H9 (cell line): ENCODE measurements around the gene GTF2A1L. TPM values are rescaled to one million over a fixed set of nuclear protein-coding genes. Genes with fewer than 3 reads are reported as not detected.

ENCODE experiments used
- DNase-seq: peaks from one replicate; pipeline ENCODE4 v3.0.0-alpha.2; 2017
- H2AFZ ChIP-seq: one replicate; pipeline ENCODE4 v1.6.1; 2013; ENCODE audit warnings: mild to moderate bottlenecking, low read length, control low read depth, moderate library complexity
- H2AK5ac ChIP-seq: 2 replicates; pipeline ENCODE4 v1.6.1; 2013; ENCODE audit warnings: low read length, control low read depth, mixed read lengths; ENCODE audit not compliant: insufficient read length
- H2BK120ac ChIP-seq: one replicate; pipeline ENCODE4 v1.6.1; 2013; ENCODE audit warnings: low read depth, mild to moderate bottlenecking, low read length, control low read depth, inconsistent platforms; ENCODE audit not compliant: poor library complexity, severe bottlenecking
- H2BK12ac ChIP-seq: 2 replicates; pipeline ENCODE4 v1.6.1; 2013; ENCODE audit warnings: low read length, control low read depth, mixed read lengths, low read depth; ENCODE audit not compliant: insufficient read length
- H2BK15ac ChIP-seq: 2 replicates; pipeline ENCODE4 v1.6.1; 2013; ENCODE audit warnings: low read depth, low read length, control low read depth
- H2BK20ac ChIP-seq: one replicate; pipeline ENCODE4 v1.6.1; 2013; ENCODE audit warnings: low read depth, mild to moderate bottlenecking, low read length, control low read depth, inconsistent platforms; ENCODE audit not compliant: poor library complexity, severe bottlenecking
- H2BK5ac ChIP-seq: 2 replicates; pipeline ENCODE4 v1.6.1; 2013; ENCODE audit warnings: low read length, control low read depth, mixed read lengths; ENCODE audit not compliant: insufficient read length
- H3K14ac ChIP-seq: 2 replicates; pipeline ENCODE4 v1.6.1; 2013; ENCODE audit warnings: low read length, control low read depth; ENCODE audit not compliant: insufficient read depth
- H3K18ac ChIP-seq: 2 replicates; pipeline ENCODE4 v1.6.1; 2013; ENCODE audit warnings: low read depth, mild to moderate bottlenecking, mixed read lengths, low read length, control low read depth; ENCODE audit not compliant: insufficient read length
- H3K23ac ChIP-seq: 2 replicates; pipeline ENCODE4 v1.6.1; 2013; ENCODE audit warnings: low read length, control low read depth, mixed read lengths, low read depth; ENCODE audit not compliant: insufficient read length
- H3K23me2 ChIP-seq: 2 replicates; pipeline ENCODE4 v1.6.1; 2013; ENCODE audit warnings: low read depth, mild to moderate bottlenecking, mixed read lengths, low read length, control low read depth; ENCODE audit not compliant: insufficient read length, poor library complexity, severe bottlenecking
- H3K27ac ChIP-seq: 2 replicates; pipeline ENCODE4 v1.5.1; 2013; ENCODE audit warnings: low read length, control low read depth, mixed read lengths, low read depth; ENCODE audit not compliant: insufficient read length
- H3K27me3 ChIP-seq: 2 replicates; pipeline ENCODE4 v1.6.1; 2013; ENCODE audit warnings: low read length, control low read depth, inconsistent platforms; ENCODE audit not compliant: insufficient read depth
- H3K4ac ChIP-seq: 2 replicates; pipeline ENCODE4 v1.6.1; 2013; ENCODE audit warnings: low read depth, mild to moderate bottlenecking, control low read depth, inconsistent platforms, low read length, moderate library complexity
- H3K4me1 ChIP-seq: 2 replicates; pipeline ENCODE4 v1.6.1; 2013; ENCODE audit warnings: low read length, control low read depth, inconsistent platforms; ENCODE audit not compliant: insufficient read depth
- H3K4me2 ChIP-seq: 2 replicates; pipeline ENCODE4 v1.6.1; 2013; ENCODE audit warnings: low read length, control low read depth, mixed read lengths; ENCODE audit not compliant: insufficient read length, insufficient read depth
- H3K56ac ChIP-seq: 2 replicates; pipeline ENCODE4 v1.6.1; 2013; ENCODE audit warnings: low read depth, mild to moderate bottlenecking, mixed read lengths, low read length, control low read depth; ENCODE audit not compliant: insufficient read length
- H3K79me1 ChIP-seq: 2 replicates; pipeline ENCODE4 v1.6.1; 2013; ENCODE audit warnings: low read depth, mild to moderate bottlenecking, moderate library complexity, low read length, control low read depth, inconsistent platforms; ENCODE audit not compliant: insufficient read depth, poor library complexity, severe bottlenecking
- H3K79me2 ChIP-seq: 2 replicates; pipeline ENCODE4 v1.6.1; 2013; ENCODE audit warnings: low read length, control low read depth, inconsistent platforms; ENCODE audit not compliant: insufficient read depth
- H3K9ac ChIP-seq: 2 replicates; pipeline ENCODE4 v1.6.1; 2013; ENCODE audit warnings: low read length, control low read depth, mixed read lengths; ENCODE audit not compliant: insufficient read length; ENCODE audit errors: extremely low read depth
- H3K9me3 ChIP-seq: one replicate; pipeline ENCODE4 v1.6.1; 2013; ENCODE audit warnings: low read depth, low read length, inconsistent platforms; ENCODE audit not compliant: control insufficient read depth
- H3T11ph ChIP-seq: one replicate; pipeline ENCODE4 v1.6.1; 2013; ENCODE audit warnings: mild to moderate bottlenecking, low read length, control low read depth, inconsistent platforms
- H4K20me1 ChIP-seq: one replicate; pipeline ENCODE4 v1.6.1; 2013; ENCODE audit not compliant: control insufficient read depth, insufficient read length, insufficient read depth
- H4K5ac ChIP-seq: 2 replicates; pipeline ENCODE4 v1.6.1; 2013; ENCODE audit warnings: low read depth, mild to moderate bottlenecking, mixed read lengths, low read length, control low read depth; ENCODE audit not compliant: insufficient read length
- H4K8ac ChIP-seq: replicated peaks from 2 replicates; pipeline ENCODE4 v1.6.1; 2013; ENCODE audit warnings: low read length, control low read depth, mixed read lengths, low read depth; ENCODE audit not compliant: insufficient read length
- H4K91ac ChIP-seq: 2 replicates; pipeline ENCODE4 v1.6.1; 2013; ENCODE audit warnings: low read depth, mild to moderate bottlenecking, moderate library complexity, mixed read lengths, low read length, control low read depth; ENCODE audit not compliant: insufficient read length
- H3K27ac Mint-ChIP-seq, 3 experiments: 2 replicates in 2 of 3; 3 replicates in 1 of 3; pipeline ENCODE4 v1.8.0; 2020 to 2021; ENCODE audit warnings: mixed read lengths in 3 of 3, mild to moderate bottlenecking in 1 of 3, moderate library complexity in 1 of 3
- H3K27me3 Mint-ChIP-seq: 2 replicates; pipeline ENCODE4 v1.8.0; 2021; ENCODE audit warnings: low read depth, mild to moderate bottlenecking, moderate library complexity, mixed read lengths
- H3K36me3 Mint-ChIP-seq, 3 experiments: 2 replicates in 2 of 3; 3 replicates in 1 of 3; pipeline ENCODE4 v1.8.0; 2020 to 2021; ENCODE audit warnings: low read depth in 3 of 3, mixed read lengths in 3 of 3; ENCODE audit not compliant: insufficient read depth in 1 of 3
- H3K4me1 Mint-ChIP-seq, 2 experiments: 2 replicates each; pipeline ENCODE4 v1.8.0; 2020; ENCODE audit warnings: mixed read lengths in 2 of 2
- H3K4me3 Mint-ChIP-seq, 2 experiments: 2 replicates in 1 of 2; 3 replicates in 1 of 2; pipeline ENCODE4 v1.8.0; 2020 to 2021; ENCODE audit warnings: mild to moderate bottlenecking in 2 of 2, mixed read lengths in 2 of 2, moderate library complexity in 1 of 2
- H3K9me3 Mint-ChIP-seq, 2 experiments: 2 replicates in 1 of 2; 3 replicates in 1 of 2; pipeline ENCODE4 v1.8.0; 2020; ENCODE audit warnings: mild to moderate bottlenecking in 2 of 2, mixed read lengths in 2 of 2, moderate library complexity in 1 of 2
- WGBS: extraction: QIAGEN DNeasy Blood & Tissue Kit; methylation state at CpG from one replicate; pipeline ENCODE4 v1.1.7; 2013; ENCODE audit warnings: missing lambda C conversion rate, low lambda C conversion rate, mixed read lengths; ENCODE audit not compliant: insufficient read length; ENCODE audit errors: extremely low coverage; 5-methylcytosine and 5-hydroxymethylcytosine counted together
- total RNA-seq: library from RNA; stranded (reverse); gene quantifications from 2 replicates; pipeline ENCODE4 v1.2.1, GENCODE V29; 2021
- TF ChIP-seq, protein P1 (sequence below): fragments of 200-600 bp; sonication (generic); conservative IDR thresholded peaks from 3 replicates; pipeline ENCODE4 v1.8.0; 2021; ENCODE audit warnings: antibody characterized with exemption, mild to moderate bottlenecking

The GTF2A1L gene
- total RNA-seq, 1 experiment from 2014 or later = not detected

GRCh38 chr2:48725696-48726494 is 108.2 kb downstream of the GTF2A1L start:
- no peak overlapping the region for H3K27ac ChIP-seq
- no peaks in the 10 kb centered on the region for H3K9me3 ChIP-seq
- H4K20me1 ChIP-seq = no peaks in the 10 kb centered on the region
- H3K23me2 ChIP-seq = no peaks in the 10 kb centered on the region
- H3K9ac ChIP-seq = no peak overlapping the region
- DNase-seq = peak; percentile 43
- no peak overlapping the region for H3T11ph ChIP-seq
- Mint-ChIP-seq H3K36me3 (no peaks in the 10 kb centered on the region), H3K9me3 (no peaks in the 10 kb centered on the region), H3K27ac (no peak overlapping the region; a peak in 1 of 7 replicates), H3K4me3 (no peak overlapping the region), H3K27me3 (no peaks in the 10 kb centered on the region; the same call in 1 of the 2 replicates), H3K4me1 (peaks cover 15 to 28% of the 10 kb centered on the region in 2 experiments)
- no peak overlapping the region for H4K8ac ChIP-seq
- H4K5ac ChIP-seq = no peak overlapping the region
- no peak overlapping the region for H4K91ac ChIP-seq
- H3K4me2 ChIP-seq = no peak overlapping the region
- H3K27me3 ChIP-seq = no peaks in the 10 kb centered on the region
- H3K23ac ChIP-seq = no peak overlapping the region
- no peak overlapping the region for H2BK15ac ChIP-seq
- WGBS = no CpG with 5 or more reads among the region's 7 CpGs
- TF ChIP-seq, protein P1, sequence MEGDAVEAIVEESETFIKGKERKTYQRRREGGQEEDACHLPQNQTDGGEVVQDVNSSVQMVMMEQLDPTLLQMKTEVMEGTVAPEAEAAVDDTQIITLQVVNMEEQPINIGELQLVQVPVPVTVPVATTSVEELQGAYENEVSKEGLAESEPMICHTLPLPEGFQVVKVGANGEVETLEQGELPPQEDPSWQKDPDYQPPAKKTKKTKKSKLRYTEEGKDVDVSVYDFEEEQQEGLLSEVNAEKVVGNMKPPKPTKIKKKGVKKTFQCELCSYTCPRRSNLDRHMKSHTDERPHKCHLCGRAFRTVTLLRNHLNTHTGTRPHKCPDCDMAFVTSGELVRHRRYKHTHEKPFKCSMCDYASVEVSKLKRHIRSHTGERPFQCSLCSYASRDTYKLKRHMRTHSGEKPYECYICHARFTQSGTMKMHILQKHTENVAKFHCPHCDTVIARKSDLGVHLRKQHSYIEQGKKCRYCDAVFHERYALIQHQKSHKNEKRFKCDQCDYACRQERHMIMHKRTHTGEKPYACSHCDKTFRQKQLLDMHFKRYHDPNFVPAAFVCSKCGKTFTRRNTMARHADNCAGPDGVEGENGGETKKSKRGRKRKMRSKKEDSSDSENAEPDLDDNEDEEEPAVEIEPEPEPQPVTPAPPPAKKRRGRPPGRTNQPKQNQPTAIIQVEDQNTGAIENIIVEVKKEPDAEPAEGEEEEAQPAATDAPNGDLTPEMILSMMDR = peak; percentile 28; the same call in 2 of the 3 replicates
- no peak overlapping the region for H2AK5ac ChIP-seq
- H3K79me1 ChIP-seq = no peaks in the 10 kb centered on the region
- H2BK20ac ChIP-seq = no peak overlapping the region
- H3K14ac ChIP-seq = no peak overlapping the region
- H2BK5ac ChIP-seq = no peak overlapping the region
- H3K18ac ChIP-seq = no peak overlapping the region
- H2AFZ ChIP-seq = no peak overlapping the region
- no peaks in the 10 kb centered on the region for H3K79me2 ChIP-seq
- no peak overlapping the region for H2BK12ac ChIP-seq
- H2BK120ac ChIP-seq = no peak overlapping the region
- no peaks in the 10 kb centered on the region; the same call in 1 of the 2 replicates for H3K4me1 ChIP-seq
- H3K56ac ChIP-seq = no peak overlapping the region
- H3K4ac ChIP-seq = no peak overlapping the region
